ENCODE measurements around the gene APP.

Gene APP

GRCh38 chr21:25967181-25967900, 203.2 kb downstream of the APP start:
- POLR2A ChIA-PET: no interaction called here
- H3K4me3 ChIP-seq (ENCODE audit: low read depth, low read length): no peak overlapping the region
- TF ChIP-seq, protein P1, sequence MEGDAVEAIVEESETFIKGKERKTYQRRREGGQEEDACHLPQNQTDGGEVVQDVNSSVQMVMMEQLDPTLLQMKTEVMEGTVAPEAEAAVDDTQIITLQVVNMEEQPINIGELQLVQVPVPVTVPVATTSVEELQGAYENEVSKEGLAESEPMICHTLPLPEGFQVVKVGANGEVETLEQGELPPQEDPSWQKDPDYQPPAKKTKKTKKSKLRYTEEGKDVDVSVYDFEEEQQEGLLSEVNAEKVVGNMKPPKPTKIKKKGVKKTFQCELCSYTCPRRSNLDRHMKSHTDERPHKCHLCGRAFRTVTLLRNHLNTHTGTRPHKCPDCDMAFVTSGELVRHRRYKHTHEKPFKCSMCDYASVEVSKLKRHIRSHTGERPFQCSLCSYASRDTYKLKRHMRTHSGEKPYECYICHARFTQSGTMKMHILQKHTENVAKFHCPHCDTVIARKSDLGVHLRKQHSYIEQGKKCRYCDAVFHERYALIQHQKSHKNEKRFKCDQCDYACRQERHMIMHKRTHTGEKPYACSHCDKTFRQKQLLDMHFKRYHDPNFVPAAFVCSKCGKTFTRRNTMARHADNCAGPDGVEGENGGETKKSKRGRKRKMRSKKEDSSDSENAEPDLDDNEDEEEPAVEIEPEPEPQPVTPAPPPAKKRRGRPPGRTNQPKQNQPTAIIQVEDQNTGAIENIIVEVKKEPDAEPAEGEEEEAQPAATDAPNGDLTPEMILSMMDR (IDR thresholded peaks at IDR 0.05; ENCODE audit: insufficient read depth, low read length, missing control alignments): no peak
- CTCF ChIA-PET: interaction anchor here (1.3 kb wide), 1 partner anchor 202 kb away, joined by 6 read pairs; the partner anchor contains the start of gene APP
- DNase-seq (ENCODE audit: low read depth, low spot score): no peak

- CTCF ChIA-PET: no interaction called here
- TF ChIP-seq, protein P1 (IDR thresholded peaks at IDR 0.05; ENCODE audit: insufficient read depth, low read length, missing control alignments): no peak
- H3K4me3 ChIP-seq (ENCODE audit: low read depth, low read length): no peak overlapping the region
- DNase-seq (ENCODE audit: low read depth, low spot score): no peak
- POLR2A ChIA-PET: no interaction called here
Measured at GRCh38 chr21:25965951-25966707, 204.4 kb downstream of the APP start.

- ChIA-PET POLR2A (no interaction called here), CTCF (no interaction called here)
- H3K4me3 ChIP-seq (ENCODE audit: low read depth, low read length): no peak overlapping the region
- DNase-seq (ENCODE audit: low read depth, low spot score): no peak
- TF ChIP-seq, protein P1 (IDR thresholded peaks at IDR 0.05; ENCODE audit: insufficient read depth, low read length, missing control alignments): no peak
Measured at GRCh38 chr21:25964926-25965325, 205.6 kb downstream of the APP start.

- no peak for DNase-seq (ENCODE audit: low read depth, low spot score)
Measured at GRCh38 chr21:25964015-25964414, 206.6 kb downstream of the APP start.

GRCh38 chr21:25963181-25963580, 207.4 kb downstream of the APP start:
- ChIA-PET POLR2A (no interaction called here), CTCF (interaction anchor here (0.7 kb wide), 1 partner anchor 9 kb away, joined by 3 read pairs; no protein-coding TSS in a partner anchor)
- no peak for DNase-seq (ENCODE audit: low read depth, low spot score)
- TF ChIP-seq, protein P1 (IDR thresholded peaks at IDR 0.05; ENCODE audit: insufficient read depth, low read length, missing control alignments): no peak
- H3K4me3 ChIP-seq (ENCODE audit: low read depth, low read length): no peak overlapping the region

More at GRCh38 chr21:25964015-25964414, 206.6 kb downstream of the APP start:
- no peak overlapping the region for H3K4me3 ChIP-seq (ENCODE audit: low read depth, low read length)
- ChIA-PET CTCF (no interaction called here), POLR2A (no interaction called here)
- TF ChIP-seq, protein P1 (IDR thresholded peaks at IDR 0.05; ENCODE audit: insufficient read depth, low read length, missing control alignments): no peak

DNA sequence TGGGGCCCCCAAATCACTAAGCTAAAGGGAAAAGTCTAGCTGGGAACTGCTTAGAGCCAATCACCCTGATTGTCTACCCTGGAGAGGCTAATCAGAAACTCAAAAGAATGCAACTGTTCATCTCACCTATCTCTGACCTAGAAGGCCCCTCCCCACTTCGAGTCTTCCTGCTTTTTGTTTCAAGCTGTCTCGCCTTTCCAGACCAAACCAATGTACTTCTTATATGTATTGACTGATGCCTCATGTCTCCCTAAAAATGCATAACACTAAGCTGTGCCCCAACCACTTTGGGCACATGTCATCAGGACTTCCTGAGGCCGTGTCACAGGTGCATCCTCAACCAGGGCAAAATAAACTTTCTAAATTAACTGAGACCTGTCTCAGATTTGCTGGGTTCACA, 209.5 kb downstream of the APP start:
- TF ChIP-seq, protein P1 (IDR thresholded peaks at IDR 0.05; ENCODE audit: insufficient read depth, low read length, missing control alignments): no peak
- POLR2A ChIA-PET: no interaction called here
- CTCF ChIA-PET: no interaction called here
- no peak for DNase-seq (ENCODE audit: low read depth, low spot score)
- no peak overlapping the region for H3K4me3 ChIP-seq (ENCODE audit: low read depth, low read length)
